Natural killer cell (primary cell): Measurements from ENCODE around the gene ESR1. TPM values are rescaled to one million over a fixed set of nuclear protein-coding genes. Genes with fewer than 3 reads are reported as not detected.

Experiments used
- ATAC-seq, 3 donors: fragments of 150-1000 bp in 2 of 3; fragments of 200-7000 bp in 1 of 3; cut with Tn5 transposase; 1 replicate in 1 of 3; 2 replicates in 2 of 3; pipeline ENCODE4 v1.10.0; 2021; ENCODE audit warnings: mild to moderate bottlenecking in 2 of 3, moderate library complexity in 2 of 3
- DNase-seq, 2 donors: peaks; one replicate each; pipeline versions ENCODE4 v3.0.0 to v3.0.0-alpha.2; 2013 to 2021; ENCODE audit warnings: mixed read lengths in 1 of 2
- H3K27ac ChIP-seq: one replicate; pipeline ENCODE4 v1.5.1; 2013; ENCODE audit warnings: mild to moderate bottlenecking, low read length
- H3K27me3 ChIP-seq: one replicate; pipeline ENCODE4 v1.6.1; 2013; ENCODE audit warnings: low read length; ENCODE audit not compliant: control insufficient read depth, insufficient read depth
- H3K36me3 ChIP-seq: one replicate; pipeline ENCODE4 v1.6.1; 2013; ENCODE audit warnings: low read length; ENCODE audit not compliant: control insufficient read depth, insufficient read depth
- H3K4me1 ChIP-seq: one replicate; pipeline ENCODE4 v1.6.1; 2013; ENCODE audit warnings: low read length; ENCODE audit not compliant: control insufficient read depth, insufficient read depth
- H3K4me3 ChIP-seq: one replicate; pipeline ENCODE4 v1.5.1; 2013; ENCODE audit warnings: low read length
- H3K9me3 ChIP-seq: one replicate; pipeline ENCODE4 v1.6.1; 2013; ENCODE audit warnings: low read length; ENCODE audit not compliant: control insufficient read depth, insufficient read depth
- H3K27ac Mint-ChIP-seq, 2 donors: one replicate each; pipeline ENCODE4 v1.8.0; 2022; ENCODE audit warnings: mild to moderate bottlenecking in 2 of 2, mixed read lengths in 2 of 2, moderate library complexity in 1 of 2
- H3K27me3 Mint-ChIP-seq, 2 donors: one replicate each; pipeline ENCODE4 v1.8.0; 2022; ENCODE audit warnings: low read depth in 2 of 2, mixed read lengths in 2 of 2
- H3K36me3 Mint-ChIP-seq: one replicate; pipeline ENCODE4 v1.8.0; 2022; ENCODE audit warnings: mixed read lengths
- H3K4me1 Mint-ChIP-seq, 2 donors: one replicate each; pipeline ENCODE4 v1.8.0; 2022; ENCODE audit warnings: mixed read lengths in 2 of 2
- H3K4me3 Mint-ChIP-seq: one replicate; pipeline ENCODE4 v1.8.0; 2022; ENCODE audit warnings: mild to moderate bottlenecking, moderate library complexity, mixed read lengths
- H3K9me3 Mint-ChIP-seq, 2 donors: one replicate each; pipeline ENCODE4 v1.8.0; 2022; ENCODE audit warnings: mixed read lengths in 2 of 2
- WGBS: methylation state at CpG from one replicate; pipeline ENCODE4 v1.1.7; 2013; ENCODE audit warnings: missing lambda C conversion rate; ENCODE audit not compliant: insufficient coverage; 5-methylcytosine and 5-hydroxymethylcytosine counted together
- intact Hi-C: fragments of 100-400 bp; cut with micrococcal nuclease; formaldehyde crosslinking; loops from one replicate; pipeline ENCODE4 v1.14.2; 2022
- total RNA-seq, 4 donors: library from RNA; stranded (reverse); fragments of 120-200 nt in 1 of 4; gene quantifications; one replicate each; pipeline versions ENCODE4 v1.2.3 to v1.2.4, GENCODE V29; 2013 to 2022
- TF ChIP-seq, protein P1 (sequence below): fragments of 200-600 bp; IDR thresholded peaks from one replicate; pipeline ENCODE4 v1.8.0; 2022; ENCODE audit warnings: antibody characterized with exemption

Gene ESR1
- total RNA-seq, 3 donors from 2014 or later (not counting 1 experiment from before 2014, with no cell fraction given) = 0.11 to 0.64 (median 0.60) TPM

DNA sequence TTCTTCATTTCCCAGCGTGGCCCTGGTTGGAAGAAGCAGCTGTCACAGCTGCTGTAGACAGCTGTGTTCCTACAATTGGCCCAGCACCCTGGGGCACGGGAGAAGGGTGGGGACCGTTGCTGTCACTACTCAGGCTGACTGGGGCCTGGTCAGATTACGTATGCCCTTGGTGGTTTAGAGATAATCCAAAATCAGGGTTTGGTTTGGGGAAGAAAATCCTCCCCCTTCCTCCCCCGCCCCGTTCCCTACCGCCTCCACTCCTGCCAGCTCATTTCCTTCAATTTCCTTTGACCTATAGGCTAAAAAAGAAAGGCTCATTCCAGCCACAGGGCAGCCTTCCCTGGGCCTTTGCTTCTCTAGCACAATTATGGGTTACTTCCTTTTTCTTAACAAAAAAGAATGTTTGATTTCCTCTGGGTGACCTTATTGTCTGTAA, 292.7 kb downstream of the ESR1 start:
- Histone ChIP-seq H3K27me3 (no peaks in the 10 kb centered on the region), H3K36me3 (no peaks in the 10 kb centered on the region), H3K27ac (no peak overlapping the region), H3K4me3 (no peak overlapping the region), H3K9me3 (no peaks in the 10 kb centered on the region), H3K4me1 (no peaks in the 10 kb centered on the region)
- Mint-ChIP-seq H3K4me1 (peaks cover 0 to under 1% of the 10 kb centered on the region in 2 donors), H3K27me3 (no peaks in the 10 kb centered on the region), H3K9me3 (no peaks in the 10 kb centered on the region), H3K36me3 (no peaks in the 10 kb centered on the region), H3K27ac (no peak overlapping the region), H3K4me3 (no peak overlapping the region)
- ATAC-seq (no peak), DNase-seq (no peak)
- TF ChIP-seq, protein P1, sequence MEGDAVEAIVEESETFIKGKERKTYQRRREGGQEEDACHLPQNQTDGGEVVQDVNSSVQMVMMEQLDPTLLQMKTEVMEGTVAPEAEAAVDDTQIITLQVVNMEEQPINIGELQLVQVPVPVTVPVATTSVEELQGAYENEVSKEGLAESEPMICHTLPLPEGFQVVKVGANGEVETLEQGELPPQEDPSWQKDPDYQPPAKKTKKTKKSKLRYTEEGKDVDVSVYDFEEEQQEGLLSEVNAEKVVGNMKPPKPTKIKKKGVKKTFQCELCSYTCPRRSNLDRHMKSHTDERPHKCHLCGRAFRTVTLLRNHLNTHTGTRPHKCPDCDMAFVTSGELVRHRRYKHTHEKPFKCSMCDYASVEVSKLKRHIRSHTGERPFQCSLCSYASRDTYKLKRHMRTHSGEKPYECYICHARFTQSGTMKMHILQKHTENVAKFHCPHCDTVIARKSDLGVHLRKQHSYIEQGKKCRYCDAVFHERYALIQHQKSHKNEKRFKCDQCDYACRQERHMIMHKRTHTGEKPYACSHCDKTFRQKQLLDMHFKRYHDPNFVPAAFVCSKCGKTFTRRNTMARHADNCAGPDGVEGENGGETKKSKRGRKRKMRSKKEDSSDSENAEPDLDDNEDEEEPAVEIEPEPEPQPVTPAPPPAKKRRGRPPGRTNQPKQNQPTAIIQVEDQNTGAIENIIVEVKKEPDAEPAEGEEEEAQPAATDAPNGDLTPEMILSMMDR = no peak
- intact Hi-C loops = no loop called here
- WGBS = 49% methylated on average over 6 of the region's 7 CpGs

DNA sequence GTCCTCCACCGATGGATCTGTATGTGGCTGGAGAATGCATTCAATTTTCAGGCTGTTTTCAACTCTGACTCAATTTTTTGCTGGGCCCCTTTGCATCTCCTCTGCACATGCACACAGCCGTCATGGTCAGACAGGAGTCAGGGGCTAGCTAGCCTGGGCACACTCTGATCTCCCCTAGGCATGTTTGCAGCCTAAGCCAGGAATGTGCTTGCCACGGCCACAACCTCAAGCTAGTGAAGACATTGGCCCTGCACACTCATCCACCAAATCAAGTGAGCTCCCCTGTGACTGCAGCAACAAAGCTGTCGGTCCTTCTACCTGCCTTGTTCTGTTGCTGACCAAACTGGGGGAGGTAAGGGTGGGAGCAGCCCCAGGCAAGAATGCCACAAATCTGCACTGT, 300.5 kb downstream of the ESR1 start:
- peaks cover 7% of the 10 kb centered on the region for H3K4me1 ChIP-seq
- DNase-seq (no peak), ATAC-seq (no peak)
- TF ChIP-seq, protein P1 = no peak
- no peak overlapping the region for H3K4me3 ChIP-seq
- H3K27me3 ChIP-seq = no peaks in the 10 kb centered on the region
- Mint-ChIP-seq H3K4me3 (no peak overlapping the region), H3K27me3 (no peaks in the 10 kb centered on the region), H3K27ac (no peak overlapping the region), H3K9me3 (no peaks in the 10 kb centered on the region), H3K36me3 (peaks cover 7% of the 10 kb centered on the region), H3K4me1 (peaks cover 9 to 11% of the 10 kb centered on the region in 2 donors)
- no peaks in the 10 kb centered on the region for H3K36me3 ChIP-seq
- no peaks in the 10 kb centered on the region for H3K9me3 ChIP-seq
- WGBS = 84% methylated on average over 4 of the region's 4 CpGs
- no peak overlapping the region for H3K27ac ChIP-seq
- intact Hi-C loops = no loop called here

DNA sequence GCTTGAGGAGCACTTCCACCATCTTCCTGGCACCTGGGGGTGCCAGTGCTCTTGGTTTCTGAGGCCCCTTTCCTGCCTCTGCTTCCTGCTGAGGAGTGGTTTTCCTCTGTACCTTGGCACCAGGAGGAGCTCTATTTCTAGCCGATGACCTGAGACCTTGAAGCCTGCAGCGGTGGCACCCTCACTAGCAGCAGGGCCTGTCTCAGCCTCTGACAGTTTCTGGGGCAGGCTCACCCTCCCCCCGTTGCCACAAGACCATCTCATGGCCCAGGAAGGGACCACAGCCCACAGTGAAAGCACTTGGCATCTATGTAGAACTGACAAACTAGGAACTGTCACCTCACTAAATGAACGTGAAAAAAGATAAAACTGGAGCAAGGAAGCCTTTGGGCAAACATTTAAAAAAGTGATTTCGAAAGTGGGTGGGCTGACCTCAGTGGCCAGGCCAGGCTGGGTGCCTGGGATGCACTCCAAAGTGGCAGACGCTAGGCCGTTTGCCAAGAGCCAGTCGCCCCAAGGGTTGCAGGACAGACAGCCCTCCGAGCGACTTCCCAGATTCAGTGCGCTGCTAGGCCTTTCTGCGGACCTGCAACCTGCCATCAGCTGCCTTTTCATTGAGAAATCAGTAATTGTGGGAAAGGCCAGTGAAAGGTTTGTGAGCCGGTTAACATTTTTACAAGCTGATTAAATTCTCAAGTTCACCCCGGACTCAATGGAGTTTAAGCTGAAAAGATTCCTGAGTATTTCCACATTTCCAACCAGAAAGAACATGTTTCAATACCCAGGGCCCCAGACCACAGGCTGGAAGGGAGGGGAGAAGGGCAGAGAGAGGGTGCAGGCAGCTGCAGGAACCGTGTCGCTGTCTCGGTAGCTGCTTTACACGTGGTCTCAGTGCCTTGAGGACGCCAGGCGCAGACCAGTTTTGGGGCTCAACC, 303.7 kb downstream of the ESR1 start:
- Mint-ChIP-seq H3K4me3 (no peak overlapping the region), H3K36me3 (peaks cover 7% of the 10 kb centered on the region), H3K9me3 (no peaks in the 10 kb centered on the region), H3K4me1 (peaks cover 9 to 11% of the 10 kb centered on the region in 2 donors), H3K27ac (peak overlapping the region in 1 of 2 donors; percentile 14), H3K27me3 (no peaks in the 10 kb centered on the region)
- no peak overlapping the region for H3K4me3 ChIP-seq
- ATAC-seq (peak in 1 of 3 donors; percentile 48), DNase-seq (no peak)
- no peaks in the 10 kb centered on the region for H3K27me3 ChIP-seq
- intact Hi-C loops = no loop called here
- TF ChIP-seq, protein P1 = no peak
- H3K9me3 ChIP-seq = no peaks in the 10 kb centered on the region
- 57% methylated on average over 20 of the region's 20 CpGs for WGBS
- no peak overlapping the region for H3K27ac ChIP-seq
- H3K36me3 ChIP-seq = no peaks in the 10 kb centered on the region
- peaks cover 7% of the 10 kb centered on the region for H3K4me1 ChIP-seq
